Measurements from ENCODE around the gene OR52N2. TPM values are rescaled to one million over a fixed set of nuclear protein-coding genes. Genes with fewer than 3 reads are reported as not detected.

OR52N2 gene
- total RNA-seq, 1 donor from 2014 or later = not detected

GRCh38 chr11:5831196-5831829 lies 22.6 kb downstream of the OR52N2 start:
- FAIRE-seq (no peak), DNase-seq (ENCODE audit: low read depth) (no peak)
- Histone ChIP-seq H3K36me3 (ENCODE audit: control insufficient read depth, insufficient read depth, low read length) (no peaks in the 10 kb centered on the region), H3K27me3 (ENCODE audit: control insufficient read depth, insufficient read depth, low read length) (no peaks in the 10 kb centered on the region), H3K4me3 (ENCODE audit: low read depth, low read length) (no peak overlapping the region)
- no peak for TF ChIP-seq CTCF (IDR thresholded peaks at IDR 0.05; ENCODE audit: insufficient read depth, low read length, severe bottlenecking)

GRCh38 chr11:5833446-5833845 lies 24.7 kb downstream of the OR52N2 start:
- no peak for TF ChIP-seq CTCF (IDR thresholded peaks at IDR 0.05; ENCODE audit: insufficient read depth, low read length, severe bottlenecking)
- FAIRE-seq = no peak
- H3K4me3 ChIP-seq (ENCODE audit: low read depth, low read length) = no peak overlapping the region
- DNase-seq (ENCODE audit: low read depth) = no peak
- no peaks in the 10 kb centered on the region for H3K36me3 ChIP-seq (ENCODE audit: control insufficient read depth, insufficient read depth, low read length)
- no peaks in the 10 kb centered on the region for H3K27me3 ChIP-seq (ENCODE audit: control insufficient read depth, insufficient read depth, low read length)

GRCh38 chr11:5837695-5838094 lies 29.0 kb downstream of the OR52N2 start:
- no peak overlapping the region for H3K4me3 ChIP-seq (ENCODE audit: low read depth, low read length)
- no peaks in the 10 kb centered on the region for H3K27me3 ChIP-seq (ENCODE audit: control insufficient read depth, insufficient read depth, low read length)
- DNase-seq (ENCODE audit: low read depth) = no peak
- no peak for TF ChIP-seq CTCF (IDR thresholded peaks at IDR 0.05; ENCODE audit: insufficient read depth, low read length, severe bottlenecking)
- H3K36me3 ChIP-seq (ENCODE audit: control insufficient read depth, insufficient read depth, low read length) = no peaks in the 10 kb centered on the region
- FAIRE-seq = no peak

- TF ChIP-seq CTCF (IDR thresholded peaks at IDR 0.05; ENCODE audit: insufficient read depth, low read length, severe bottlenecking) = no peak
- Histone ChIP-seq H3K27me3 (ENCODE audit: control insufficient read depth, insufficient read depth, low read length) (no peaks in the 10 kb centered on the region), H3K4me3 (ENCODE audit: low read depth, low read length) (no peak within 1 kb of the TSS), H3K36me3 (ENCODE audit: control insufficient read depth, insufficient read depth, low read length) (no peaks in the 10 kb centered on the region)
- FAIRE-seq (no peak), DNase-seq (ENCODE audit: low read depth) (no peak)
These were observed 33.1 kb downstream of the OR52N2 start, which contains the start of gene OR52E6 for GRCh38 chr11:5841797-5842196. TSS of gene OR52E6 (minus strand) at chr11:5841897. CDS start at chr11:5841897, 0 bp downstream.

- H3K4me3 ChIP-seq (ENCODE audit: low read depth, low read length) = no peak overlapping the region
- FAIRE-seq = no peak
- no peaks in the 10 kb centered on the region for H3K36me3 ChIP-seq (ENCODE audit: control insufficient read depth, insufficient read depth, low read length)
- no peak for DNase-seq (ENCODE audit: low read depth)
- H3K27me3 ChIP-seq (ENCODE audit: control insufficient read depth, insufficient read depth, low read length) = no peaks in the 10 kb centered on the region
- TF ChIP-seq CTCF (IDR thresholded peaks at IDR 0.05; ENCODE audit: insufficient read depth, low read length, severe bottlenecking) = no peak
These were observed 38.0 kb downstream of the OR52N2 start for GRCh38 chr11:5846701-5847100.

GRCh38 chr11:5847711-5848110 lies 39.0 kb downstream of the OR52N2 start:
- H3K27me3 ChIP-seq (ENCODE audit: control insufficient read depth, insufficient read depth, low read length) = no peaks in the 10 kb centered on the region
- DNase-seq (ENCODE audit: low read depth) = no peak
- no peak for FAIRE-seq
- H3K36me3 ChIP-seq (ENCODE audit: control insufficient read depth, insufficient read depth, low read length) = no peaks in the 10 kb centered on the region
- H3K4me3 ChIP-seq (ENCODE audit: low read depth, low read length) = no peak overlapping the region
- TF ChIP-seq CTCF (IDR thresholded peaks at IDR 0.05; ENCODE audit: insufficient read depth, low read length, severe bottlenecking) = no peak

Measured in bronchial epithelial cell (primary cell).